ENCODE measurements around the gene LRP1B.
"Not testable (repeated sequence)": the region's sequence is repeated elsewhere in the genome, so short reads cannot be mapped to it uniquely, and the experiment has no call there.

The LRP1B gene

GRCh38 chr2:140669911-140670310 lies 1460.9 kb downstream of the LRP1B start:
- TF ChIP-seq CTCF (conservative IDR thresholded peaks at IDR 0.05) = no peak
- H3K27ac ChIP-seq = no peak overlapping the region

DNA sequence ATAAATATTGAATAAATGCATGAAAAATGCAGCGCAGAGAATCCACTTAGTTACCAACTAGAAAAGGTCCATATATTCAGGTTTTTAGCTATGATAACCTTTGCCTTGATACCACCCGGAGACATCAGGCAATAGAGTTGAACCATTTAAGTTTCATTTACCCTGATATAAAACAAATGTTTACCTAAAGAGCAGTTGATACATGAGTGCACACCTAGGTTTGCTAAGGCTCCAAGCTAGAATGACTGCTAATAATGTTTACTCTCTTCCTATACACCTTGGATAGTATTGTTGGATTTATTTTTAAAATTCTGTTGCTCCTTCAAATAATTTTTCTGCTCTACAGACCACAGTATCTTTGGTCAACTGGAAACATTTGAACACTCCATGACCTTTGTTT lies 1463.6 kb downstream of the LRP1B start:
- H3K27ac ChIP-seq = no peak overlapping the region
- no peak for TF ChIP-seq CTCF (conservative IDR thresholded peaks at IDR 0.05)

DNA sequence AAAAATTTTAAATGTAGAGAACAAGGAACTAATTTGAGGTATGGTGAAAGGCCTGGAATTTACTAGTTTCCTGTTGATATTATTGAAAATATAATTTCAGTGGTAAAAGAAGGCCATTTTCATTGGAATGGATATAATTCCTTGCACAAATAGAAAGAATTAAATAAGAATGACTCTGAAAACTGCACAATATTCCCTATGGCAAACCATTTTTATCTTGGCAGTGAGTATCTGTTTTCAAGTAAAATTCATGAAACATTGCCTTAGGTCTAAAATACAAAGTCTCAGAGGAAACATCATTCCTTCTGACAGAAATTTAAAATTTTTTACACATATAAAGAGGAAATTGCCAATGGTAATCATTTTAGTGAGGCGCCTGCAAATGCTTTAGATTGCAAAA lies 1468.3 kb downstream of the LRP1B start:
- no peak overlapping the region for H3K27ac ChIP-seq
- TF ChIP-seq CTCF (conservative IDR thresholded peaks at IDR 0.05) = no peak

GRCh38 chr2:140658760-140659692 lies 1471.8 kb downstream of the LRP1B start:
- peak overlapping the region; percentile 85 for H3K27ac ChIP-seq
- no peak for TF ChIP-seq CTCF (conservative IDR thresholded peaks at IDR 0.05)

DNA sequence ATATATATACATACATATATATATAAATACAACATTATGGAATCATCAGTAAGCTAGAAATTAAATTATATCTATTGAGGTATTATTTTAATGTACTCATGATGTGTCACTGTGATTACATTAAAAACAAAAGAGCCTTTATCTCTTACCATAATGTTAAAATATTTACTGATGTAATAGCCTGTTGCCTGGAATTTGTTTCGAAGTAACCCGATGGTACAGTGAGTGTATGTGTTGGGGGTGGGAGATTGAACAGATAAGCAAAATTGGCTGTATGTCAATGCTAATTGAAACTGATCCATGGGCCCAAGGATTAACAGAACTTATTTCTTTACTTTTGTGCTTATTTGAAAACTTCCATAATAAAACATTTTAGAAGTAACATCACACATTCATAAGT lies 1473.2 kb downstream of the LRP1B start:
- TF ChIP-seq CTCF (conservative IDR thresholded peaks at IDR 0.05) = no peak
- H3K27ac ChIP-seq = peak overlapping the region; percentile 85

DNA sequence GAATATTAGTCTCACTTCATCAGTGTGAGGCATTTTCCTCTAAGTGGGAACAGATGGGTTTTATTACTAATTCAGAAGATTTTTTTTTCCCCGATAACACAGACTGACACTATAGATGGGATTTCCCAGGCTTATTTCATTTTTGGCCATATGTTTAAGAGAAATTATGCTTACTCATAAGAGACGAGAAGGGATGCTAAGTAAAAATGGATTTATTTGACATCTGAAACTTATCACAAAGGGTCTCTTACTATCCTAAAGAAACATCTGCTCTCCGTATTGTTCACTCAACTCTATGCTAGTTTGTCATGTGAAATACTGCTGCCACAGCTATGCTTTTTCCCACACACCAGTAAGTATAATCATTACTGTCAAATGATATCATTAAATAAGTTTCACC lies 1476.3 kb downstream of the LRP1B start:
- TF ChIP-seq CTCF (conservative IDR thresholded peaks at IDR 0.05) = no peak
- no peak overlapping the region for H3K27ac ChIP-seq

DNA sequence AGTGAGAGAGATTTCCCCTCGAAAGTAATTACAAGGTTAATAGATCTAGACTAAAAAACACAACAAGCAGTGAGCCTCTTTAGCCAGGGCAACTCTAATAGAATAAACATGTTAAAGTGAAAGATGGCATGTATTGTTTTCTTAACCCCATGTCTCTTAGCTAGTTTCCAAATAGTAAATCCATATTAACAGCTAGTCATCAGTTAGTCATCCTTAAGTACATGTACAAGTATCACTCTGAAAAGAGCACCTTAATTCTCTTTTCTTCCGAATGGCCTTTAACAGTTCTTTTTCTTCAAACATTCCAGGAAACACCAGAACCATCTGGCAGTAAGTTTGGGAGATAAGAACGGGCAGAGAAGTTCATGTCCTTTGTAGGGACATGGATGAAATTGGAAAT lies 1480.0 kb downstream of the LRP1B start:
- TF ChIP-seq CTCF (conservative IDR thresholded peaks at IDR 0.05) = no peak
- H3K27ac ChIP-seq = no peak overlapping the region

- H3K27ac ChIP-seq = not testable (repeated sequence)
These were observed 1480.7 kb downstream of the LRP1B start for GRCh38 chr2:140650134-140650533.
